ENCODE data around the gene RTN4R.
"Not testable (repeated sequence)": the region's sequence is repeated elsewhere in the genome, so short reads cannot be mapped to it uniquely, and the experiment has no call there.

RTN4R gene

GRCh38 chr22:20273758-20274181, 5.7 kb upstream of the RTN4R start:
- Histone ChIP-seq H3K36me3 (no peaks in the 10 kb centered on the region), H3K4me1 (no peaks in the 10 kb centered on the region), H3K4me3 (no peak overlapping the region), H3K27me3 (peaks cover 0 to 25% of the 10 kb centered on the region in 2 donors), H3K9me3 (no peaks in the 10 kb centered on the region), H3K27ac (no peak overlapping the region)
- no peak for TF ChIP-seq CTCF (IDR thresholded peaks at IDR 0.05)
- intact Hi-C loops (cut with DNase I; ENCODE audit: low total_unique reads): no loop called here
- DNase-seq: no peak

- H3K27ac ChIP-seq: no peak overlapping the region
- no peak for TF ChIP-seq CTCF (IDR thresholded peaks at IDR 0.05)
These were observed 4.6 kb upstream of the RTN4R start for GRCh38 chr22:20272700-20273099.

GRCh38 chr22:20272174-20272573, 4.1 kb upstream of the RTN4R start:
- intact Hi-C loops (cut with DNase I; ENCODE audit: low total_unique reads): no loop called here
- no peak for TF ChIP-seq CTCF (IDR thresholded peaks at IDR 0.05)

More at GRCh38 chr22:20272700-20273099, 4.6 kb upstream of the RTN4R start:
- peaks cover 0 to 25% of the 10 kb centered on the region in 2 donors for H3K27me3 ChIP-seq
- H3K4me1 ChIP-seq: peaks cover 0 to 7% (median 6%) of the 10 kb centered on the region in 4 donors
- H3K4me3 ChIP-seq: no peak overlapping the region
- DNase-seq: no peak
- no peaks in the 10 kb centered on the region for H3K36me3 ChIP-seq
- intact Hi-C loops (cut with DNase I; ENCODE audit: low total_unique reads): no loop called here
- no peaks in the 10 kb centered on the region for H3K9me3 ChIP-seq

GRCh38 chr22:20271114-20271994, 3.2 kb upstream of the RTN4R start:
- H3K36me3 ChIP-seq: no peaks in the 10 kb centered on the region
- intact Hi-C loops (cut with DNase I; ENCODE audit: low total_unique reads): no loop called here
- no peak overlapping the region for H3K4me3 ChIP-seq
- no peak for DNase-seq
- no peak overlapping the region for H3K27ac ChIP-seq
- H3K27me3 ChIP-seq: peaks cover 0 to 25% of the 10 kb centered on the region in 2 donors
- H3K4me1 ChIP-seq: peaks cover 0 to 17% (median 12%) of the 10 kb centered on the region in 4 donors
- no peaks in the 10 kb centered on the region for H3K9me3 ChIP-seq
- no peak for TF ChIP-seq CTCF (IDR thresholded peaks at IDR 0.05)

More at GRCh38 chr22:20272174-20272573, 4.1 kb upstream of the RTN4R start:
- Histone ChIP-seq H3K4me3 (no peak overlapping the region), H3K9me3 (no peaks in the 10 kb centered on the region), H3K27ac (no peak overlapping the region), H3K27me3 (peaks cover 0 to 25% of the 10 kb centered on the region in 2 donors), H3K36me3 (no peaks in the 10 kb centered on the region), H3K4me1 (peaks cover 0 to 12% (median 11%) of the 10 kb centered on the region in 4 donors)
- DNase-seq: no peak

- H3K36me3 ChIP-seq; DNase-seq; H3K4me3 ChIP-seq; intact Hi-C loops (cut with DNase I; ENCODE audit: low total_unique reads); H3K9me3 ChIP-seq; H3K27ac ChIP-seq: not testable (repeated sequence)
- Histone ChIP-seq H3K4me1 (peaks cover 0 to 17% (median 12%) of the 10 kb centered on the region in 4 donors), H3K27me3 (peaks cover 0 to 25% of the 10 kb centered on the region in 2 donors)
These were observed 2.3 kb upstream of the RTN4R start for GRCh38 chr22:20270190-20271113.

GRCh38 chr22:20269673-20270072, 1.6 kb upstream of the RTN4R start:
- intact Hi-C loops (cut with DNase I; ENCODE audit: low total_unique reads); DNase-seq; H3K27ac ChIP-seq; H3K9me3 ChIP-seq; H3K4me3 ChIP-seq; H3K36me3 ChIP-seq: not testable (repeated sequence)
- Histone ChIP-seq H3K27me3 (peaks cover 0 to 25% of the 10 kb centered on the region in 2 donors), H3K4me1 (peaks cover 0 to 17% (median 12%) of the 10 kb centered on the region in 4 donors)

- H3K4me3 ChIP-seq; H3K36me3 ChIP-seq; DNase-seq; H3K9me3 ChIP-seq; intact Hi-C loops (cut with DNase I; ENCODE audit: low total_unique reads); H3K27ac ChIP-seq: not testable (repeated sequence)
- Histone ChIP-seq H3K4me1 (peaks cover 0 to 17% (median 12%) of the 10 kb centered on the region in 4 donors), H3K27me3 (peaks cover 0 to 25% of the 10 kb centered on the region in 2 donors)
These were observed 1.1 kb upstream of the RTN4R start for GRCh38 chr22:20269201-20269600.
